ENCODE data around the gene IGFBP6. TPM values are rescaled to one million over a fixed set of nuclear protein-coding genes. Genes with fewer than 3 reads are reported as not detected.
A peak's percentile ranks its signal among the peaks of the same experiment; 100 is the strongest.

IGFBP6 gene
- total RNA-seq, 1 donor from 2014 or later: 0.72 TPM

DNA sequence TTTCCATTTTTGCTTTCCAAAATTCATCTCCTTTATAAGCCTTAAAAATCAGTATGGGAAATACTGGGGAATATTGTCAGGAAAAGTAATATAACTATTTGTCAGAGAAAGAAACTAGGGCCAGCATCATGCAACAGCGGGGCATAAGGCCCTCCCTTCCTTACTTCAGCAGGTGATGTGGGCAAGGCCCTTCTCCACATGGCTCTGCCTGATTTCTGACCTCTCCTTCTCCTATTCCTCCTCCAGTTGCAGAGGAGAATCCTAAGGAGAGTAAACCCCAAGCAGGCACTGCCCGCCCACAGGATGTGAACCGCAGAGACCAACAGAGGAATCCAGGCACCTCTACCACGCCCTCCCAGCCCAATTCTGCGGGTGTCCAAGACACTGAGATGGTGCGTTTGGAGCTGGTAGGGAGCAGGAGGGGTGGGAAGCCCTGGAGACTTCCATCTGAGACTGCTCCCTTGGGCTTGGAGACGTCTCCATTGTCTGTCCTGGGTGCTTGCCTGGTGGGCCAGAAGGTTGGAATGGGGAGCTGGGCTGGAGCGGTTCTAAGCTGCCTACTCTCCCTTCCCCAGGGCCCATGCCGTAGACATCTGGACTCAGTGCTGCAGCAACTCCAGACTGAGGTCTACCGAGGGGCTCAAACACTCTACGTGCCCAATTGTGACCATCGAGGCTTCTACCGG, 3.1 kb downstream of the IGFBP6 start:
- Mint-ChIP-seq H3K27ac (ENCODE audit: unreplicated experiment) (no peak overlapping the region), H3K27me3 (ENCODE audit: low read depth) (peaks cover 44% of the 10 kb centered on the region), H3K4me3 (peak overlapping the region; percentile 64), H3K36me3 (ENCODE audit: low read depth) (no peaks in the 10 kb centered on the region), H3K9me3 (no peaks in the 10 kb centered on the region), H3K4me1 (peaks cover 43% of the 10 kb centered on the region)
- TF ChIP-seq, protein P1, sequence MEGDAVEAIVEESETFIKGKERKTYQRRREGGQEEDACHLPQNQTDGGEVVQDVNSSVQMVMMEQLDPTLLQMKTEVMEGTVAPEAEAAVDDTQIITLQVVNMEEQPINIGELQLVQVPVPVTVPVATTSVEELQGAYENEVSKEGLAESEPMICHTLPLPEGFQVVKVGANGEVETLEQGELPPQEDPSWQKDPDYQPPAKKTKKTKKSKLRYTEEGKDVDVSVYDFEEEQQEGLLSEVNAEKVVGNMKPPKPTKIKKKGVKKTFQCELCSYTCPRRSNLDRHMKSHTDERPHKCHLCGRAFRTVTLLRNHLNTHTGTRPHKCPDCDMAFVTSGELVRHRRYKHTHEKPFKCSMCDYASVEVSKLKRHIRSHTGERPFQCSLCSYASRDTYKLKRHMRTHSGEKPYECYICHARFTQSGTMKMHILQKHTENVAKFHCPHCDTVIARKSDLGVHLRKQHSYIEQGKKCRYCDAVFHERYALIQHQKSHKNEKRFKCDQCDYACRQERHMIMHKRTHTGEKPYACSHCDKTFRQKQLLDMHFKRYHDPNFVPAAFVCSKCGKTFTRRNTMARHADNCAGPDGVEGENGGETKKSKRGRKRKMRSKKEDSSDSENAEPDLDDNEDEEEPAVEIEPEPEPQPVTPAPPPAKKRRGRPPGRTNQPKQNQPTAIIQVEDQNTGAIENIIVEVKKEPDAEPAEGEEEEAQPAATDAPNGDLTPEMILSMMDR (conservative IDR thresholded peaks at IDR 0.05): no peak
- DNase-seq (ENCODE audit: low read depth, low spot score): no peak

DNA sequence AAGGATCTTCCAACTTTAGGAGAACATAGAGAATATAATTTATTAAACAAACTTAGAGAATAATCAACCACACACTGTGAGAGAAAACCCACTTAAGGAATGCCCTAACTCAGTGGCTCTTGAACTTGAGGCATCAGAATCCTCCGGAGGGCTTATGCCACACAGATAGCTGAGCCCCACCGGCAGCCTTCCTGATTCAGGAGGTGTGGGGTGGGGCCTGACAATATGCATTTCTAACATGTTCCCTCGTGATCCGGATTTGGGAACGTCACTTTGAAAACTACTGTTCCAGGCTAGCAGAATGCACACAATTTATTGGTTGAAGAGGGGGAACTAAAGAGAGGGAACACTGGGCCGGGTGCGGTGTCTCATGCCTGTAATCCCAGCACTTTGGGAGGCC, 3.8 kb downstream of the IGFBP6 start:
- no peak for DNase-seq (ENCODE audit: low read depth, low spot score)
- Mint-ChIP-seq H3K4me1 (peaks cover 43% of the 10 kb centered on the region), H3K4me3 (no peak overlapping the region), H3K27ac (ENCODE audit: unreplicated experiment) (peak overlapping the region; percentile 87), H3K9me3 (no peaks in the 10 kb centered on the region), H3K27me3 (ENCODE audit: low read depth) (peaks cover 39% of the 10 kb centered on the region), H3K36me3 (ENCODE audit: low read depth) (no peaks in the 10 kb centered on the region)
- TF ChIP-seq, protein P1 (conservative IDR thresholded peaks at IDR 0.05): no peak

DNA sequence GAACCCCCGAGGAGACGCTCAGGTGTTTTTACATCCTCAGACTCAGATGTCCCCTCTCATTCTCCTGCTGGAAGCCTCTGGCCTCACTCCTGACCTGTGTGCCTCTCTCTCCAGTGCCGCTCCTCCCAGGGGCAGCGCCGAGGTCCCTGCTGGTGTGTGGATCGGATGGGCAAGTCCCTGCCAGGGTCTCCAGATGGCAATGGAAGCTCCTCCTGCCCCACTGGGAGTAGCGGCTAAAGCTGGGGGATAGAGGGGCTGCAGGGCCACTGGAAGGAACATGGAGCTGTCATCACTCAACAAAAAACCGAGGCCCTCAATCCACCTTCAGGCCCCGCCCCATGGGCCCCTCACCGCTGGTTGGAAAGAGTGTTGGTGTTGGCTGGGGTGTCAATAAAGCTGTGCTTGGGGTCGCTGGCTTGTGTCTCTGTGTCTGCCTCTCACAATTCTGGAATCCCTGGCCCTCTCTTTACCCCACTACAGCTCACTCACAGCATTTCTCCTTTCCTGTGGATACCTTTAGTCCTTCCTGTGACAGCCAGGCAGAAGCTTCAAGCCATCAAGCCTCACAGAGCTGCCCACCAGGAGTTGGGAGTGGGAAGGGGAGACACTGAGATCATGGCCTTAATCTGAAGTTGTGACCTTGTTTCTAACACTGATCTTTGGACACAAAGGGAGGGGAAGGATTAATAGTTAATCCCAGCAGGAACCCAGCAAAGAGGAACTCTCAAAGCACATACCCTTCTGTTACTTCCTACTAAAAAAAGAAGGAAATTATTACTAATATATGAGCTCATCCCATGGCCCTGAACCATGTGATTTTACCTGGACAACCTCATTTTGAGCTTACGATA, 4.7 kb downstream of the IGFBP6 start:
- no peaks in the 10 kb centered on the region for H3K36me3 Mint-ChIP-seq (ENCODE audit: low read depth)
- peaks cover 30% of the 10 kb centered on the region for H3K27me3 Mint-ChIP-seq (ENCODE audit: low read depth)
- DNase-seq (ENCODE audit: low read depth, low spot score): no peak
- TF ChIP-seq, protein P1 (conservative IDR thresholded peaks at IDR 0.05): no peak
- no peak overlapping the region for H3K27ac Mint-ChIP-seq (ENCODE audit: unreplicated experiment)
- no peaks in the 10 kb centered on the region for H3K9me3 Mint-ChIP-seq
- H3K4me1 Mint-ChIP-seq: peaks cover 38% of the 10 kb centered on the region
- no peak overlapping the region for H3K4me3 Mint-ChIP-seq

DNA sequence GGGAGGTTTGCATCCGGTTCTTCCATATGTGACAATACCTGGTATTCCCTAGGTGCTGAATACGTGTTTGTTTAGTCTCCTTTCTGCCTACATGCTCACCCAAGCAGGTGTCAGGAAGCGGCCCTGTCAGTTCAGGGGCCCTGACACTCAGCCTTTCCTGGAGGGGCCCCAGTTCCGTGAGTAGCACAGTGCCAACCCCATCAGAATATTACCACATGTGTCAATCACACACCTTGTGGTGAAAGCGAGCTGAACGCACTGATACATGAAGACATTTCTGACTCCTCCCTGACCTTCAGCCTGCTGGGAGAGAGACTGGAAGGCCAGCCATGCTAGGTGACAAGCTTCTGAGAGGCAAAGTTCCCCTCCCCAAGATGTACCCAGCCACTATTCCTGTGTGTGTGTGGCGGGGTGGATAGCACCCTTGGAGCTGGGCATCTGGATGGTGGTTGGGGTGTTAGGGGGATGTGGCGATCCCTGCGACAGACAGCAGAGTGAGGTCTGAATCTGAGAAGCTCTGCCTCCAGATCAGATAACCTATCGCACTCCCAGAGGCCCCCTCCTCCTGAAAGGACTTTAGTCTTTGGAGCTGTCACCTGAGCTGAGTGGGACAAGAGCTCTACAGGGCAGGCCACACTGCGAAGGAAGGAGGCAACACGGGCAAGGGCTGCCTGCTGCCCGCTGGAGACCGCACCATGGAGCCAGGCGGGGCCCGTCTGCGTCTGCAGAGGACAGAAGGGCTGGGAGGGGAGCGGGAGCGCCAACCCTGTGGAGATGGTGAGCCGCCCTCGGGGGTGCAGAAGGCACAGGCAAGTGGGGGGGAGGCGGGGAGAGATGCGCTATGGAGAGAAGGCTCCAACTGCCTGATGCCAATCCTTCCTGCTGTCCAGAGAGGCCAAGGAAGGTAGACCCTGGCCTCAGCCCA, 5.7 kb downstream of the IGFBP6 start, which contains the start of gene SOAT2:
SOAT2 (plus strand) TSS at position 604 of the 925 bp plus-strand sequence; CDS start at position 696, 92 bp downstream.
- Mint-ChIP-seq H3K4me3 (no peak within 1 kb of the TSS), H3K9me3 (no peaks in the 10 kb centered on the region), H3K27me3 (ENCODE audit: low read depth) (peaks cover 20% of the 10 kb centered on the region), H3K4me1 (peaks cover 34% of the 10 kb centered on the region), H3K36me3 (ENCODE audit: low read depth) (no peaks in the 10 kb centered on the region), H3K27ac (ENCODE audit: unreplicated experiment) (no peak within 1 kb of the TSS)
- DNase-seq (ENCODE audit: low read depth, low spot score): no peak
- TF ChIP-seq, protein P1 (conservative IDR thresholded peaks at IDR 0.05): no peak

DNA sequence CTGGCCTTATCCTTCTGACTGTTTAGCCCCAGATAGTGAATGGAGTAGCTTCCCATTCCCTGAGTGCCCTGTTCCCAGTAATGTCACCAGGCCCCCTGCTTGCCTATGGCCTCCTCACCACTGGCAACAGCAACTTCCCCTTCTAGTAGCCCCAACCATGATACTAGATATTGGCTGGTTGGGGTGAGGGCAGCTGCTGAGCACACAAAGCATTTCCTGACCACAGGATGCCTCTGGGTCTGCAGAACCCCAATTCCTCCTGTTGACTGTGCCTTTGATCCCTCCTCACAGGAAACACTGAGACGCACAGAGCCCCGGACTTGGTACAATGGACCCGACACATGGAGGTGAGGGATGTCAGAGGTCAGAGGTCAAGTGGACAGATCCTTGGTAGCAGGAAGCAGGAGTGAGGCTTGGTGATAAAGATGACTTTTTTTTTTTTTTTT, 6.4 kb downstream of the IGFBP6 start:
- no peak overlapping the region for H3K4me3 Mint-ChIP-seq
- no peaks in the 10 kb centered on the region for H3K9me3 Mint-ChIP-seq
- DNase-seq (ENCODE audit: low read depth, low spot score): no peak
- TF ChIP-seq, protein P1 (conservative IDR thresholded peaks at IDR 0.05): no peak
- H3K36me3 Mint-ChIP-seq (ENCODE audit: low read depth): no peaks in the 10 kb centered on the region
- peaks cover 26% of the 10 kb centered on the region for H3K4me1 Mint-ChIP-seq
- peaks cover 13% of the 10 kb centered on the region for H3K27me3 Mint-ChIP-seq (ENCODE audit: low read depth)
- H3K27ac Mint-ChIP-seq (ENCODE audit: unreplicated experiment): no peak overlapping the region

Measured in neural crest cell (in vitro differentiated cells).